ENCODE measurements around the gene CEACAM6. TPM values are rescaled to one million over a fixed set of nuclear protein-coding genes. Genes with fewer than 3 reads are reported as not detected.

The CEACAM6 gene
- total RNA-seq, 1 donor = not detected

DNA sequence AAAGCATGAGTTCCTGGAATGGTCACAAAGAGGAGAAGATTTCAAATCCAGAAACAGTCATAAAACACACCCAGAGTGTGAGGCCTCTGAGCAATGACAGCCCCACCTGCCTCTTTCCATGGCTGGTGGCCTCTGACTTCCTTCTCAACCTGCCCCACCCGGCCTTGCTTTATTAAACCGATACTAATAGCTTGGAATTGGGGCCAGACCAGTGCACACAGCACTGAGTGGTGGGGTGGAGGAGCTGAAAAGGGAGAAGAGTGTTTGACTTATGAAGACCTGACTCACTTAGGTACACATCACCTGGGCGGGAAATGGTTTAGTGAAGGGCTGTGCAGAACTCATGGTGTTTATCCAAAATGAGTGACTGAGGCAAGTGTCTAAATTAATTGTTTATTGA lies 20.7 kb upstream of the CEACAM6 start:
- TF ChIP-seq, protein P1, sequence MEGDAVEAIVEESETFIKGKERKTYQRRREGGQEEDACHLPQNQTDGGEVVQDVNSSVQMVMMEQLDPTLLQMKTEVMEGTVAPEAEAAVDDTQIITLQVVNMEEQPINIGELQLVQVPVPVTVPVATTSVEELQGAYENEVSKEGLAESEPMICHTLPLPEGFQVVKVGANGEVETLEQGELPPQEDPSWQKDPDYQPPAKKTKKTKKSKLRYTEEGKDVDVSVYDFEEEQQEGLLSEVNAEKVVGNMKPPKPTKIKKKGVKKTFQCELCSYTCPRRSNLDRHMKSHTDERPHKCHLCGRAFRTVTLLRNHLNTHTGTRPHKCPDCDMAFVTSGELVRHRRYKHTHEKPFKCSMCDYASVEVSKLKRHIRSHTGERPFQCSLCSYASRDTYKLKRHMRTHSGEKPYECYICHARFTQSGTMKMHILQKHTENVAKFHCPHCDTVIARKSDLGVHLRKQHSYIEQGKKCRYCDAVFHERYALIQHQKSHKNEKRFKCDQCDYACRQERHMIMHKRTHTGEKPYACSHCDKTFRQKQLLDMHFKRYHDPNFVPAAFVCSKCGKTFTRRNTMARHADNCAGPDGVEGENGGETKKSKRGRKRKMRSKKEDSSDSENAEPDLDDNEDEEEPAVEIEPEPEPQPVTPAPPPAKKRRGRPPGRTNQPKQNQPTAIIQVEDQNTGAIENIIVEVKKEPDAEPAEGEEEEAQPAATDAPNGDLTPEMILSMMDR (IDR thresholded peaks at IDR 0.05; ENCODE audit: insufficient read depth, low read length) = no peak
- no peak for DNase-seq (ENCODE audit: low read depth)
- H3K4me3 ChIP-seq (ENCODE audit: low read depth, low read length) = no peak overlapping the region

- DNase-seq (ENCODE audit: low read depth) = no peak
- TF ChIP-seq, protein P1 (IDR thresholded peaks at IDR 0.05; ENCODE audit: insufficient read depth, low read length) = no peak
- no peak overlapping the region for H3K4me3 ChIP-seq (ENCODE audit: low read depth, low read length)
Observed at GRCh38 chr19:41735071-41735600, 20.2 kb upstream of the CEACAM6 start.

- no peak for DNase-seq (ENCODE audit: low read depth)
- H3K4me3 ChIP-seq (ENCODE audit: low read depth, low read length) = no peak overlapping the region
- TF ChIP-seq, protein P1 (IDR thresholded peaks at IDR 0.05; ENCODE audit: insufficient read depth, low read length) = no peak
Observed at GRCh38 chr19:41739361-41739760, 16.0 kb upstream of the CEACAM6 start.

DNA sequence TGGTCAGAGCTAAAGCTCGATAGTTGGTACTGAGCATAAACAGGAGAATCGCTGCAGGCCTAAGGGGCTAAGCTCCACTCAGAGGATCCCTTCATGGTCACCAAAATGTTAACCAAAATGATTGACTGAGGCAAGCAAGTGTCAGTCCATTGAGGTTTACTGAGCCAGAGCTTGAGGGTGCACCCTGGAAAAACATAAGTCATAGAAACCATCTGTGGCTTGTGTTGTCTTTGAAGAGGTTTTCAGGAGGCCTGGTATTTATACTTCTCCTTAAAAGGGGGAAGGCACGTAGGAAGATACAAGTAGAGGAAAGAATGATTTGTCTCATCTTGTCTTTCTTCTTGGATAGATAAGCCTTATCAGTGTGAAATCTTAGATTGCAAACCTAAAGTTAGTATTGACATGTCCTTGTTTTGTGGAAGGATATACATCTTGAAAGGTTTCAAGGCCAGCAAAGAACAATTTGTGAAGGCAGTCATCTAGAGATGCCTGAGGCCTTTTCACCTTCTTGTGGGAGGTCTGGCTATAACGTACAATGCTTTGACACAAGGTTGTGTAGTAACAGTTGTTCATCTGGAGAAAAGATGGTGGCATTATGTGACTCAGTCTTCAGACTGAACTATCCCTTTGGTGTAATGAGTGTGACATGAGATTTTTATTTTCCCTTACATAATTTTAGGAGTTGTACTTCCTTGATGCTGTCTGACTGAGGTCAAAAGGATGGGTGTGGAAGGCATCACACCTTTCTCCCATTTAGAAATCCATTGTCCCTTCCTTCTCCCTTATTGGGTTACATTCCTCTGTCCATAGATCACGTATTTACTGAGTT lies 14.7 kb upstream of the CEACAM6 start:
- DNase-seq (ENCODE audit: low read depth) = no peak
- H3K4me3 ChIP-seq (ENCODE audit: low read depth, low read length) = no peak overlapping the region
- TF ChIP-seq, protein P1 (IDR thresholded peaks at IDR 0.05; ENCODE audit: insufficient read depth, low read length) = no peak

- TF ChIP-seq, protein P1 (IDR thresholded peaks at IDR 0.05; ENCODE audit: insufficient read depth, low read length) = no peak
- no peak for DNase-seq (ENCODE audit: low read depth)
- no peak overlapping the region for H3K4me3 ChIP-seq (ENCODE audit: low read depth, low read length)
Observed at GRCh38 chr19:41741244-41741554, 14.1 kb upstream of the CEACAM6 start.

DNA sequence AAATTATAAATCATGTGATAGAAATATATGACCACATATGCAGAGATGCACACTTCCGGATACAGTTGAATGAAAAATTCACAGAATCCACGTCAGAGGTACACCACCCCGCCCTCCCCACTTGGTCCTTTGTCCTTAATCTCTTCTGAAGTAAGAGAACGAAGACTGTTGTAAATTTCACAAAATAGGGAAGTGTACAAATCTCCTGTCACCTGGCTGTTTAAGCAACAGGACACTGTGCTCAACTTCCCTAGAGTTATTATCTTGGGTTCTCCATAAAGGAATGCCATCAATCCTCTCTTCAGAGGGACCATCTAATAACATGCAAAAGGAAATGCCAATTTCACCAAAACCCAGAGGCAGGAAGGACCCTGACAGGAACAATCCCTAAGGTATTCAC lies 10.5 kb upstream of the CEACAM6 start:
- no peak for DNase-seq (ENCODE audit: low read depth)
- H3K4me3 ChIP-seq (ENCODE audit: low read depth, low read length) = no peak overlapping the region
- TF ChIP-seq, protein P1 (IDR thresholded peaks at IDR 0.05; ENCODE audit: insufficient read depth, low read length) = no peak
